Measurements from ENCODE around the gene CAMTA1. TPM values are rescaled to one million over a fixed set of nuclear protein-coding genes. Genes with fewer than 3 reads are reported as not detected.

The CAMTA1 gene
- total and polyA plus RNA-seq, 9 of the 15 experiments (the other 6 are each of a cell fraction or from before 2014, with no cell fraction given) = 43.9 to 161 (median 65.9) TPM

GRCh38 chr1:7005762-7006161 lies 220.5 kb downstream of the CAMTA1 start (continued):
- TF ChIP-seq E4F1 (CRISPR knock-in tag; IDR thresholded peaks at IDR 0.05; ENCODE audit: borderline replicate concordance) (no peak), ZBTB43 (CRISPR knock-in tag; IDR thresholded peaks at IDR 0.05) (no peak), SMARCA5 (IDR thresholded peaks at IDR 0.05) (no peak), ZC3H4 (CRISPR knock-in tag; IDR thresholded peaks at IDR 0.05; ENCODE audit: borderline replicate concordance) (no peak)

GRCh38 chr1:7006996-7007871 lies 222.0 kb downstream of the CAMTA1 start:
- H4K20me1 ChIP-seq (replicated peaks; ENCODE audit: control insufficient read depth, insufficient read depth, low read length) = no peaks in the 10 kb centered on the region
- no peaks in the 10 kb centered on the region for H3K4me1 ChIP-seq (replicated peaks in 1 of 2; ENCODE audit: control insufficient read depth in 2 of 2, insufficient read depth in 2 of 2, low read length in 2 of 2)
- no peak overlapping the region for H3K27ac ChIP-seq (ENCODE audit: extremely low read depth, low read depth, low read length)
- CTCF ChIA-PET (ENCODE audit: low intra/inter-chr PET ratio) = no interaction called here
- H3K79me2 ChIP-seq (ENCODE audit: control insufficient read depth, insufficient read depth, low read length) = no peaks in the 10 kb centered on the region
- no peaks in the 10 kb centered on the region for H3K36me3 ChIP-seq (ENCODE audit: control insufficient read depth, insufficient read depth, low read length)
- H3K9me1 ChIP-seq (ENCODE audit: control insufficient read depth, insufficient read depth, low read length) = no peaks in the 10 kb centered on the region
- WGBS (ENCODE audit: insufficient coverage, low coverage, missing lambda C conversion rate) = 0% methylated on average over 26 of the region's 26 CpGs
- peaks cover 24 to 85% of the 10 kb centered on the region in 2 experiments; a peak in 4 of 5 replicates for H3K27me3 ChIP-seq (ENCODE audit: control insufficient read depth in 2 of 2, insufficient read depth in 2 of 2, low read length in 2 of 2)
- in situ Hi-C loops (cut with MboI) (no loop called here), intact Hi-C loops (cut with micrococcal nuclease) (no loop called here)
- FAIRE-seq (no peak), DNase-seq (ENCODE audit: extremely low read depth in 1 of 4, low spot score in 3 of 4) (no peak), ATAC-seq (no peak)
- H3K4me3 ChIP-seq = no peak overlapping the region
- no TSS peak for BruUV-seq (replicated peaks)
- H2AFZ ChIP-seq (ENCODE audit: low read depth, low read length) = no peak overlapping the region
- no peaks in the 10 kb centered on the region for H3K9me3 ChIP-seq (replicated peaks; ENCODE audit: control insufficient read depth, insufficient read depth, low read depth, low read length)
- POLR2A ChIA-PET = interaction anchor here (0.6 kb wide), 2 partner anchors 46 to 407 kb away, joined by 3 read pairs; no protein-coding TSS in a partner anchor
- H3K9ac ChIP-seq (ENCODE audit: insufficient read depth in 1 of 2, low read depth in 2 of 2, low read length in 2 of 2) = no peak overlapping the region
- H3K4me2 ChIP-seq (ENCODE audit: insufficient read depth, low read length) = no peak overlapping the region
- no peak for TF ChIP-seq TRIM24 (IDR thresholded peaks at IDR 0.05)
- no peak for TF ChIP-seq ZNF778 (CRISPR knock-in tag; IDR thresholded peaks at IDR 0.05)
- TF ChIP-seq HOMEZ (CRISPR knock-in tag; IDR thresholded peaks at IDR 0.05) = no peak
- TF ChIP-seq IRF9 (tag; IDR thresholded peaks at IDR 0.05) = no peak
- no peak for TF ChIP-seq TRIM28 (IDR thresholded peaks at IDR 0.05)
- TF ChIP-seq POLR2AphosphoS2 (IDR thresholded peaks at IDR 0.05; ENCODE audit: low read length) = no peak
- no peak for TF ChIP-seq ZC3H11A (IDR thresholded peaks at IDR 0.05; ENCODE audit: low read depth, low read length)
- TF ChIP-seq ZNF224 (CRISPR knock-in tag; IDR thresholded peaks at IDR 0.05) = no peak
- no peak for TF ChIP-seq ZBTB1 (CRISPR knock-in tag; IDR thresholded peaks at IDR 0.05; ENCODE audit: borderline replicate concordance, low read depth)
- no peak for TF ChIP-seq KLF1 (tag; IDR thresholded peaks at IDR 0.05)
- no peak for TF ChIP-seq XRCC5 (IDR thresholded peaks at IDR 0.05; ENCODE audit: low read depth, low read length)
